CD4-positive, alpha-beta T cell treated with Interleukin-12 subunit alpha and Interleukin-12 subunit beta, for 1 hour (primary cell): Measurements from ENCODE around the gene ZNF296.

Source experiments
- DNase-seq: peaks from one replicate; pipeline ENCODE4 v3.0.0-alpha.2; 2020

Gene ZNF296

DNA sequence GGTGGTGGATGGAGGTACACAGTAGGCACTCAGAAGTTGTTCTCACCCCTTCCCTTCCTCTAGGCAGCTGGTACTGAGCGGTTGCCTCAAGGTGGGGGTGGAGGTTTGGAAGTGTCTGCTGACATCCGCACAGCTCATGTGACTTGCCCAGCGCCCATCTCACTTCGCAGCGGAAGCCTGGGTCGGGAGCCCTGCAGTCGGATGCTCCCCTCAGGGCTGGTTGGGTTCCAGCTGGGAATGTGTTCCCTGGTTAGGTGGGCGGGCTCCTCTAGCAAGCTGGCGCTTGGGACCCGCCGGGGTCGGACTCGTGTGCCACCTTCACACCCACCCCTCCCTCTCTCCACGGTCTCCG, 26.9 kb upstream of the ZNF296 start:
- peak; percentile 55 for DNase-seq

- DNase-seq = no peak
Observed at GRCh38 chr19:45102481-45102880, 26.2 kb upstream of the ZNF296 start.

- DNase-seq = no peak
Observed at GRCh38 chr19:45101806-45102205, 25.5 kb upstream of the ZNF296 start.

DNA sequence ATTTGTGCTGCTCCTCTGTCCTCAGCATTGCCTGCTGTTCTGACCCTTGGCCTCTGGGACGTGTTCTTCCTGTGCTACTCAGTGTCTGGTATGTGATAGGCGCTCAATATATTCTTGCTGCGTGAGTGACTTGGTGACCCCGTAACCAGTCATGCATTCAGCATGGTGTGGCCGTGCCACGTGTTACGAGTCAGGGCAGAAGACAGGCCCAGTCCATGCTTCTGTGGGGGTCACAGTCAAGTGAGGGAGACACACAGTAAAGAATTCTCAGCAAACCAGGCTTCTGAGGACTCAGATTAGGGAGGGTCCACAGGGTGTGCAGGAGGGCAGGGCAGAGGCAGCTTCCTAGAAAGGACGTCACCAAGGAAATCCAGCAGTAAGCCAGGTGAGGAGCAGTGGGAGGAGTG, 24.6 kb upstream of the ZNF296 start:
- no peak for DNase-seq

GRCh38 chr19:45100201-45100600, 23.9 kb upstream of the ZNF296 start:
- no peak for DNase-seq

DNA sequence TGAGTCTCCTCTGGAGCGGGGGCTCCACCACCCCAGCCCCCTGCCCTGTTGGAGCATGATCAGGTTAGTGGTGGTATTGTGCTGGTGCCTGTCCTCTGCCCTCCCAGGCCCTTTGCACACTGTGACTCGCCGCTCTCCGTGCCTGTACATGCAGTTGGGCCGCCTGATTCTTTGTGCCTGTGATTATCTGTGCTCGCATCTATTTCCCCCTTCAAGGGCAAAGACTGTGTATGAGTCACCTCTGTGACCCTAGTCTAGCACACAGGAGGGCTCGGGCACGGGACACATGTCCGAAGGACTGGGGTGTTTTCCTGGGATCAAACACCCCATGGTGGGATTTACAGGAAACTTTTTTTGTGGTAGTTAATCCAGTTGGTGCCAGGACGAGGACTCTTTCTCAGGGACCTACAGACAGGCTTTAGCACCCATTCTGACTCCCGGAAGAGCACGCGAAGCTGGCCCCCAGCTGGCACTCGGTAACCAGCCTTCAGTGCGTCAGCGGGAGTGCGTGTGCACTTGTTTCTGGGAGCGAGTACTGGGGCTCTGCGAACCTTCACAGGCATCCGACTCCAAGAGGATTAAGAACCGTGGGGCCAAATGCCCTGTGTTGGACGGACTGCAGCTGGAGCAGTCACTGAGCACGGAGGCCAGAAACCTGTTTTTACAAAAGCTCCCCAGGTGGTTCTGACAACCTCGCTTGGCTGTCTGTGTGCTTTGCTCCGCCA, 23.4 kb upstream of the ZNF296 start:
- no peak for DNase-seq

- no peak for DNase-seq
Observed at GRCh38 chr19:45098521-45099466, 22.5 kb upstream of the ZNF296 start.

- no peak for DNase-seq
Observed at GRCh38 chr19:45097776-45098520, 21.7 kb upstream of the ZNF296 start.

DNA sequence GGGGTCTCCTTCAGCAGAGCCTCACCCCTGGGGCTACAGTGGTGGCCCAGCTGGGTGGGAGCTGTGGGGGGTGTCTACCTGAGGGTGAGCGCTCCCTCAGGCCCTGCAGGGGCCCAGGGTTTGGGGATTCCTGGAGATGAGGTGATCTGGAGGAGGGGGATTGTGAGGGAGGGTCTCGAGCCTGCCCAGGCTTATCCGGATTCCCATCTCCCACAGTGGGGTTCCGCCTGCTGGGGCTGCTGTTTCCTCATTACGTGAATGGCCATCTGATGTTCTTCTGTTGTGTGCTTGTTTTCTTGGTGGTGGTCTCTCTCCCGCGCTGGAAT, 21.1 kb upstream of the ZNF296 start:
- no peak for DNase-seq

GRCh38 chr19:45096700-45097099, 20.4 kb upstream of the ZNF296 start:
- no peak for DNase-seq

GRCh38 chr19:45095496-45096413, 19.5 kb upstream of the ZNF296 start:
- no peak for DNase-seq

- no peak for DNase-seq
Observed at GRCh38 chr19:45094707-45095106, 18.4 kb upstream of the ZNF296 start.

GRCh38 chr19:45094137-45094536, 17.9 kb upstream of the ZNF296 start:
- DNase-seq = no peak

GRCh38 chr19:45092747-45093678, 16.7 kb upstream of the ZNF296 start, which contains the start of gene PPP1R37:
TSS of gene PPP1R37 (plus strand) at chr19:45093179. CDS start at chr19:45093326, 147 bp downstream.
- DNase-seq = peak; percentile 95

- DNase-seq = peak; percentile 98
Observed at GRCh38 chr19:45091031-45091923, 15.0 kb upstream of the ZNF296 start.

DNA sequence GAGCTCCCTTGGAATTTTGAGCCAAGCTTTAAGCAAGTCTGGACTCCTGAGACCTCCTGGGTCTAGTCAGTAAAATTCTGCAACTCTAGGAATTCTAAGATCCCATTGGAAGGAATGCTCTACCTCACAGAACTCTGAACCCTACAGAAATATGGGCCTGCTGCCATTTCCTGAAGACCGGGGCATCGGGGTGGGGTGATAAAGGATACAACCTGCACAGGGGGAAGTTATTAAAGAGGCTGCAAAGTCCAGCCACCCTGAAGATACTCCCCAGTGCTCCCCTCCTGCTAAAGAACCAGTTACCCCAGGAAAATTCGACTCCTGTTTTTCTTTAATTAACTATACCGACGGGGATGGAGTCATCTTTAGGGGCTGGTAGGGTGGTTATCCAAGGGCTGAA, 14.3 kb upstream of the ZNF296 start:
- DNase-seq = no peak

DNA sequence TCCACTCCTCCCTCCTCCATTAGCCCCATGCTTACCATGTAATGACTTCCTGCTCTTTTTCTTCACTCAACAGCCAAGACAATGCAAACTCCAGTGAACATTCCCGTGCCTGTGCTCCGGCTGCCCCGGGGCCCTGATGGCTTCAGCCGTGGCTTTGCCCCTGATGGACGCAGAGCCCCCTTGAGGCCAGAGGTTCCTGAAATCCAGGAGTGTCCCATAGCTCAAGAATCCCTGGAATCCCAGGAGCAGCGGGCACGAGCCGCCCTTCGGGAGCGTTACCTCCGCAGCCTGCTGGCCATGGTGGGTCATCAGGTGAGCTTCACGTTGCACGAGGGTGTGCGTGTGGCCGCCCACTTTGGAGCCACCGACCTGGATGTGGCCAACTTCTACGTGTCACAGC, 13.8 kb upstream of the ZNF296 start:
- no peak for DNase-seq

- DNase-seq = peak; percentile 83
Observed at GRCh38 chr19:45087531-45087930, 11.3 kb upstream of the ZNF296 start.

DNA sequence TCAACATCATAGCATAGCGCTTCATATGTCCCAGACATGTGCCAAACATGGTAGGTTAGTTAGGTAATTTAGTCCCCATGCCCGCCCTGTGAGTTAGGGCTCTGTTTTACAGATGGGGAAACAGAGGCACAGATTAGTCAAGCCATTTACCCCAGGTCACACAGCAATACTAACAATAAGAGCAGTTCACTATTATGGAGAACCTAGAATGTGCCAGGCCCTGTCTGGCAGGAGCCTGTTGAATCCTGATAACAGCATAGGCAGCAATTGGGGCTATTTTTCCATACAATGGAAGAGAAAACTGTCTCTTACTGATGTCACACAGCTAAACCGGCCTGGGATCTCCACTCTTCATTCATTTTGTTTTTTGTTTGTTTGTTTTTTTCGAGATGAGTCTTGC, 10.2 kb upstream of the ZNF296 start:
- no peak for DNase-seq

GRCh38 chr19:45082170-45082569, 5.9 kb upstream of the ZNF296 start:
- DNase-seq = no peak
